Hematopoietic multipotent progenitor cell treated with erythropoietin and hydrocortisone succinate and interleukin-3 and kit ligand, for 4 days (in vitro differentiated cells): ENCODE data around the gene IFNA5.

Source experiments
- DNase-seq: peaks from one replicate; pipeline ENCODE4 v3.0.0-alpha.2; 2015

The IFNA5 gene

GRCh38 chr9:21305213-21305612, at the start of gene IFNA5:
Gene IFNA5, minus strand, starts transcription at chr9:21305313. Its CDS starts 57 bp downstream, at chr9:21305256.
- no peak for DNase-seq

GRCh38 chr9:21350787-21351186, 45.7 kb upstream of the IFNA5 start, which contains the start of gene IFNA6:
Gene IFNA6, minus strand, starts transcription at chr9:21350887. Its CDS starts 0 bp downstream, at chr9:21350887.
- no peak for DNase-seq

DNA sequence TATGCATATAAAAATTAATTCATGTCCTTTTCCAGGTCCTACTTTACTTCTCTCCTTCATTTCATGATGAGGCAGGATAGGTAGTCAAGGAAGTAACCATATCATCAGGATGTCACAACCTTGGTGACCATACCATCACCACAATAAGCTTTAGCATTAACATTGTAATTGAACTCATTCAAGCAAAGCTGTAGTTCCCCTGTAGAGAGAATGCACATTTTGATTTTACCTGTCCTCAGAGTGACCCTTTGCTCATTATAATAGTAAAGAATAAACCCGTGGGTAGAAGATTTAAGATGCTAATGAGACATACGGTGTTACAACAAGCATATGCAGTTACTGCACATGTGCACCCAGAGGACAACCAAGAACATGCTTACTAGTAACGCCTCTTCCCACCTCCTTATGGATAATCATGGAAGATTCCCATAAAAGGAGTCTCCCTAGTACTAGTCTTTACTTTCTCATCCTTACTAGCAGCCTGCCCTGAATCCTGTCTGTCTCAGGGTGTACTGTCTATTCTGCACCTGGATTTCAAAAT, 43.4 kb upstream of the IFNA5 start:
- no peak for DNase-seq

DNA sequence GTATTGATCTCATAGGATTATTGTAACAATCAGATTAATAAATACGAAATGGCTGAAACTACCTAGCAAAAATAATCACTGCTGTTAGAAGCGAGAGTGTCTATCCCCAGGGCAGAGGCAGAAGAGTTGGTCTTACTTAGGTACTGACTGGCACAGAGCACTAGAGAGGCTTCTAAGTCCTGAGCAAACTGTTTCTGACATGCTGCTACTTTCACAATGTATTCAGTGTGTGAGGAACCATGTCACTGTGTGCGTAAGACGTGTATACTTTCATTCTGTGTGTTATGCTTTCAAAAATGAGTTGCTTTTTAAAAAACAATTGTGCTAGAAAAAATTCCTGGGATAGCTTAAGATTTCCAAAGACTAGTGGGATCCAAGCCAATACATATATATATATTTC, 35.6 kb upstream of the IFNA5 start:
- no peak for DNase-seq

GRCh38 chr9:21336457-21336856, 31.3 kb upstream of the IFNA5 start:
- peak; percentile 49 for DNase-seq

DNA sequence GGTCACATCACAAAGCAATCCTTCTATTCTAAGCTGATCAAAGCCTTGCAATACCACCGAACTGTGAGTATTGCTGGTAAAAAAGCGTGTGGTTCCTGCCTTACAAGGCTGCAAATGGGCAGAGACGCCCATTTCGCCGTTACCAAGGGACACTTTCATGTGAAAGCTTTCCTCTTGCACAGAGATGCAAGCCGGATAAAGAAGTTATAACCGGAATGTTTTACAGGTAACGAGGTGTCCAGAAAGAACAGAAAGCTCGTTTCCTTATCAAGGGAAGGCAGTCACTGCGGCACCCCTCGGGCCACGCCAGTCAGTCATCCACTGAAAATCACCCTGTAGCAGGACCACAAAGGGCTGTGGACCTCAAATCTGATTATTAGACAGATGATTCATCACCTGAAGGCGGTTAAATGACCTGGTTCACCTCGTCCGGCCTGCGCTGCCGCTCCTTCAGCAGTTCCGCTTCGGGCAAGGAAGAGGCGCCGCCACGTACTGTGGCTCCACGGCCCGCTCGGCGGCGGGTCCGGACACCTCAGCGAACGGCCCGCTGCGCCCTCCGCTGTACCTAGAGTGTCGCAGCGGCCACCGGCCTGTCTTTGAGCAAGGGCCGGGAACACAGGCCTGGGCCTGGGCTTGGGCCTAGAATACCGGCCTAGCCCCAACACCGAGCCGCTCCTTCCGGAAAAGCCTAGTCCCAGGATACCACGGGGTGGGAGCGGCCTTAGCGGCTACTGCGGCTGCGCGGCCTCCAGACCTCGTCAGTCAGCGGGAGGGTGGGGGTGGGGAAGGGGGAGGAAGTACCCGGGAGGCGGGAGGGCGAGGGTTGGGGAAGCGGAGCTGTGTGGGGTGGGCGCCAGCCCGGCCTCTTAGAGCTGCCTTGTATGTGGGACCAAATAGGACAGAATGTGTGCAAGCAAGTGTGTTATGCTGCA, 29.9 kb upstream of the IFNA5 start, which contains the start of gene KLHL9:
KLHL9 (minus strand) TSS at position 704 of the 932 bp plus-strand sequence; CDS start at position 159, 545 bp downstream.
- DNase-seq = peak; percentile 98

DNA sequence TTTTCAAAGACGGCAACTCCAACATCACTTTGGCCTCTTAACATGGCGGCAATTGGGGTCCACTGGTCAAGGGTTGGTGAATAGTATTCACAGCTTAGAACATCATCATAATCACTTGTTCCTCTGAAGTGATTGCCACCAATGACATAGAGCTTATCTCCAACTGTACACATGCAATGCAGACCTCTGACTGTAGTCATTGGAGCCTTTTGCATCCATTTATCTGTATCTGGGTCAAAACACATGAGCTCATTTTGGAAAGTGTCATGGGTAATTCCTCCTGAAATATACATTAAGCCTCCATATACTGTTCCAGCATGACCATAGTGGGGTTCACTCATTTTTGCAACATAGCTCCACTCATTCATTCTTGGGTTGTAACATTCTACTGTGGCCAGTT, 28.1 kb upstream of the IFNA5 start:
- peak; percentile 55 for DNase-seq

GRCh38 chr9:21331676-21332402, 26.7 kb upstream of the IFNA5 start:
- DNase-seq = peak; percentile 29

DNA sequence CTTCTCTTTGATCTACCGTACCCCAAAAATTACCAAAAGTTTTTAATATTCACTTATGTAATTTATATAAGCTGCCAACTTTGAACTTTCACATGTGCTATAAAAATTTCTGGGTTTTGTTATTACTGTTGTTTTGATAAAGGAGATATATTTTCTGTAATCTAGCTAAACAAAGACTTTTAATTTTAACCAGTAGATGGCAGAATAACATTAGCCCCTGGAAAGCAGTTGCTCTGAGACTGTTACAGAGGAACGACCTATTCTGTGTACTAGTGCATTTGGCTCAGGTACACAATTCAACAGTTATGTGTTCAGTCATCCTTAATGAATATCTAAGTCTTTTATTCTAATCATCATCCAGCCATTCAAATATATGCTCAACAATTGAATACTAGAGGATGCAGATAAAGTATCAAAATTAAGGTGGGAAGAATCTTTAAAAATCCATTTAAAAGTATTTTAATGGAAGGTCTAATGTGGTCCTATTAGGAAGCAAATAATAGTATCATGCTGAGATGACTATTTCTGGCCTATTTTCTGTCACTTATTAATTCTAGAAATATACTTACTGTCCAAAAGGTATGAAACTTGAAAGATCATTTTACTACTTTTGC, 21.5 kb upstream of the IFNA5 start:
- peak; percentile 83 for DNase-seq

- peak; percentile 56 for DNase-seq
Observed at GRCh38 chr9:21324047-21324446, 18.9 kb upstream of the IFNA5 start.

- peak; percentile 46 for DNase-seq
Observed at GRCh38 chr9:21322911-21323461, 17.9 kb upstream of the IFNA5 start.

DNA sequence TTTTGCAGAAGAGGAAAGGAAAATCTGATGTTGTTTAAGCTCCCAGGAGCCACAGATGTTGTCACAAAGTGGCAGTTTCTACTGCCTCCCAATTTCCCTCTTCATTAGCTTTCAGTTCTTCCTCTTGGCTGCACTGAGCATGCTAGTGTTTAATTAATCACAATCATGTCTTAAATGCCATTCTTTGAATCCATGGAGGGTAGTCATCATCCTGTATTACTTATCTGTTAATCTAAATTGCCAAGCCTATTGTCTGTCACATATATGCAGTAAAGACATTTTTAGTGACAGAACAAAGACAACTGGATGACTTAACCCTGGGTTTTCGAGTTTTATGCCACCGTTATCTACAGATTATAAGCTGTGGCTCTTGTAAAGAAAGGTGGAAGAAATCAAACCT, 15.4 kb upstream of the IFNA5 start:
- DNase-seq = no peak

DNA sequence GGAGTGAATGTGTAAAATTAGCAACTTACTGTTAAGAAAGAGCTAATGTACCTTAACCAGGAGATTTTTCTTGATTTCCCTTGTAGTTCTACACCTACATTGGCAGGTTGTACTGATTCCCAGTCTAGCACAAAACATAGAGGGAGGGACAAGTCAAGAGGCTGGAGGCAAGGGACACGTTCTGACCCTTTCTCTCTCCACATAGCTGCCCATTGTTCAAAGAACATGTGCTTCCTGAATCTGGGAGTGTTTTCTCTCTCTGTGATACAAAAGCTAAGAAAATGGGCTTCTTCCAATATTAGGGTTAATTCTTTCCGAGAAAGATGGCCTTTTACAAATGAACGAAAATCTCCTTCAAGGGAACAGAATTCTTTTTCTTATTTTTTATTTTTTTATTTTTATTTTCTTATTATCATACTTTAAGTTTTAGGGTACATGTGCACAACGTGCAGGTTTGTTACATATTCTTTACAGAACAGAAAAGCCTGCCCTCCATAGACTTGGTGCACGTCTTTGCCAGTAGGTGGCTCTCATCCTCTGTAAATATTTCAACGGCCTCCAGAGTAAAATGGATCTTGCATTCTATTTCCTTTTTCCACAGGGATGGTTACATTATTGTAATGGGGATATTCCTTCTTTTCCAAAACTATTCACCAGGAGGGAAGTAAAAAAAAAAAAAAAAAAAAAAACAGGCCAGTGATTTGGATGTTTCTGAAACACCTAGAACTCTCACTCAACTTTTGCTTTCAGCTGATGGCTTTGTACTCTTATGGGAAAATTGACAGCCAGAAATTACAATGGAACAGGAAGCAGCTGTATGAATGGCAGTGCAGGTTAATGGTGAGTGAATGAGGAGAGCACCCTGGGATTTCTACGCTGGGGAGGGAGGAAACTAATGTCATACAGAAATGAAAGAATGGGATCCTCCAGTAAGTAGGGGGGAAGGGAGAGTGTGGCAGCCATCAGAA, 13.1 kb upstream of the IFNA5 start:
- peak; percentile 77 for DNase-seq

DNA sequence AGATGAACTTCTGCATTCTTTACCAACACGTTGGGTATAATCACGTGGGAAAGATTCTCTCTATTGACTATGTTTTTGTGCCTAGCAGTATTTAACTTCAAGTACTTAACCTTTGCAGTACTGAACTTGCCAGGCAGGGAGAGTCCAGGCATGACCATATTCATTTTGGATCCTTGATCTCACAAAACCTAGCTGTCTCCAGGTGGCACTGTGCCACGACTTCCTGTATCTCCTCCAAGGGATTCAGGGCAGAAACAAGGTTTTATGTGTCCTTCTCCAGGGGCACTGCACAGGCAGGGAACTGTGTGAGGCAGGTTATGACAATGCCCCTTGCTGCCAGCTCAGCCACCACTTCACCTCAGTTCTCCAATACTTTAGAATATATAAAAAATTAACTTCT, 11.7 kb upstream of the IFNA5 start:
- DNase-seq = no peak

DNA sequence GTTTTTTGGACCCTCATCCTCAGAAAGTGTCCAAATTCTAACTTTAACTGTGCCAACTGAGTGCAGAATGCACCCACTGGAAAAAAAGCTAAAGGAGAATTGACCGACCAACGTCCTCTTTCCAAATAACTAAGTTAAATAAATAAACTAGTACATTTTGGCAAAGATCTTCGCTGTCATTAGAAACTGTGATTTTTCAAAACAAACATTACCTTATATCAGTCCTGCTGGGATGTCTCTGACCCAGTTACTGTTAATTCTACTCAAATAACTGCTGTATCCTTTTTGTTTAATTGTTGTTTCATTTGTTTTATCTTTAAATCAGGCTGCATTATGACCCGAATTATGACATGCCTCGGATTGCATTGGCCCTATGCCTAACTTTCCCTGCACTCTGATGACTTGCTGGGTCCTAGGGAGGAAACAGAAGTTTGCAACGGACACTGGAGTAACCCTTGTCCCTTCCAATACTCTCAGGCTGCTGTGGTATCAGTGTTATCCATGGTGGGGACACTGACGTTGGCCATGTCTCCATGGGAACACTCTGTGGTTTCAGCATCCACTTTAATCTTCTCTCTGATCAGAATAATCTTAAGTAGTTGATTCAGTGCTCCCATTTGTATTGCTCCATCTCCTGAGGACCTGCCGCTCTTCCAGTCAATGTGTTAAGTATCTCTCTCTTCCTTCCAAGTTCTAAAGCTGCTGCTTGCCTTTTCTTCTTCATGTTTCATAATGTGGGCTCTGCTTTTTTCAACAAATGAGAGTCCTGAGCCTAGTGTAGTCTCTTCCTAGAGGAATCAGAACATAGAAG, 11.1 kb upstream of the IFNA5 start:
- DNase-seq = peak; percentile 25

GRCh38 chr9:21314152-21314551, 9.0 kb upstream of the IFNA5 start:
- no peak for DNase-seq

- DNase-seq = no peak
Observed at GRCh38 chr9:21311889-21312288, 6.8 kb upstream of the IFNA5 start.

GRCh38 chr9:21295992-21296391, 9.1 kb downstream of the IFNA5 start:
- DNase-seq = no peak

DNA sequence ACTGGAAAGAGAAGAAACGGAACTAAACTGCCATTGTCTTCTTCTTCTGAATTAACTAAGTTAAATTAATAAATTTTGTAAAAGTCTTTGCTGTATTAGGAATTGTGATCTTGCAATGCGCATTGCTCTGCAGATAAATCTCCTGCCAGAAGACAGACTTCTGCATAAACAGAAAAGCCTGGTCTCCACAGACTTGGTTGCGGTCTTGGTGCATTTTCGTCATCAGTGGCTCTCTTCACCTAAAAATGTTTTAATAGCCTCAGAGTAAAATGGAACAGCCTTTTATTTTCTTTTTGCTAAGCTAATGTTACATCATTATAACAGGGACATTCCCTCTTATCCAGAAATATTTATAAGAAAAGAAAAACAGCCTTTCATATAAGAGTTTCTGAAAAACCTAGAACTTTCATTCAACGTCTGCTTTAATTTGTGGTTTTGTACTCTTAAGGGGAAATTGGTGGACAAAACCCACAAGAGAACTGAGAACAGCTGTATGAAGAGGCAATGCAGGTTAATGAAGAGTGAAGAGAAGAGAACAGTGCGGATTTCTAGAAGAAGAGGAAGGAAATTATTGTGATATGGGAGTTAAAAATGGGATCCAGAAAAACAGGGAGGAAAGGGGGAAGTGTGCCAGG, 10.1 kb downstream of the IFNA5 start:
- peak; percentile 67 for DNase-seq

- DNase-seq = no peak
Observed at GRCh38 chr9:21294364-21294774, 10.7 kb downstream of the IFNA5 start.
